Inflammatory macrophage treated with lipopolysaccharide for 4 hours (primary cell): Measurements from ENCODE around the gene OR2M2.

ENCODE experiments used
- DNase-seq: peaks from one replicate; pipeline ENCODE4 v3.0.0-alpha.2; 2020

Gene OR2M2

DNA sequence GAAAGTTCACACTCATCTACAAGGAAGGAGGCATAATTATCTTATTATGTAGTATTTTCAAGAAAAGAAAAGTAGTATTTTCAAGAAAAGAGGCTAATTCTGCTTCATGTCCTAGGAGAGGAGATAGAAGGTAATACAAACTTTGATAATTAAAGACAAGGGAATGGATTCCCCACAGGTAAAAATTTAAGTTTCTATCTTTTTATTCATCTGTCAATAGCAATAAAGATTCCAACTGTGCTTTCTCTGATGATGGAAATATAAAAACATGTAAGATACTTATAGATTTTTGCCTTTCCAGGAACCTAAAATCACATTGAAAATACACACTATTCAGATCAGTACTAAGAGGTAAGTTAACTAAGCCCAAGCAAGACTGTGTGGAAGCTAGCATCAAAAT is at the start of gene OR2M2:
TSS of gene OR2M2 (plus strand) at position 301 of the 400 bp plus-strand sequence. CDS start 5,165 bp downstream, outside the sequence.
- DNase-seq = no peak

DNA sequence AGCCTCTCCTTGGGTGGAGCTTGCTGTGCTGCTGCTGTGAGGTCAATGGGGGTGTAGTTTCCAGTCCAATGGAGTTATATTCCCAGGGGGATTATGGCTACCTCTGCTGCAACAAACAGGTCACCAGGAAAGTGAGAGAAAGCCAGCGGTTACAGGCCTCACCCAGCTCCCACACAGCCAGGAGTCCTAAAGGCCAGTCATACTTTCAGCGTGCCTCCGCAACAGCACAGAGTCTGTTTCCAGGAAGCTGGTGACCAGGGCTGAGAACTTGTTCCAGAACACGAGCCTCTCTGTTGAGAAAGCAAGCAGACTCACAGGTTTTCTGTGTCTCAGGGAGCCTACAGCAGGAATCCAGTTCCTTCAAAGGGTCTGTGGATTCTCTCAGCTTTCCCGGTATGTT is 47.0 kb upstream of the OR2M2 start:
- DNase-seq = no peak

DNA sequence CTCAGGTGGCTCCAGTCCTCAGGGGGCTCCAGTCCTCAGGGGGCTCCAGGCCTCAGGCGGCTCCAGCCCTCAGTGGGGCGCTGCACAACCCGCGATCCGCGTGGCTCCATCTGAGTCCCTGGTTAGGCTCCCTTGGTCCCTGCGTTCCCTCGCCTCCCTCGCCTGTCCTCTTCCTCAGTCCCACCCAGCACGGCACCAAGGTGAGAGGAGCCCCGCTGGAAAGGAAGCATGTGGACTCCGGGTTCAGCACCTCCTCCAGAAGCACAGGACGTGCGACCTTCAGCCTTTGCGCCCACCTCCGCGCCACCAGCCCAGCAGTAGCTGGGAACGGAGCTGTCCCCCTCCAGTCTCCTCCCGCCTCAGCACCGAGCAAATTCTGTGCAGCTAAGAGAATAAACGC is 37.8 kb upstream of the OR2M2 start:
- DNase-seq = no peak

DNA sequence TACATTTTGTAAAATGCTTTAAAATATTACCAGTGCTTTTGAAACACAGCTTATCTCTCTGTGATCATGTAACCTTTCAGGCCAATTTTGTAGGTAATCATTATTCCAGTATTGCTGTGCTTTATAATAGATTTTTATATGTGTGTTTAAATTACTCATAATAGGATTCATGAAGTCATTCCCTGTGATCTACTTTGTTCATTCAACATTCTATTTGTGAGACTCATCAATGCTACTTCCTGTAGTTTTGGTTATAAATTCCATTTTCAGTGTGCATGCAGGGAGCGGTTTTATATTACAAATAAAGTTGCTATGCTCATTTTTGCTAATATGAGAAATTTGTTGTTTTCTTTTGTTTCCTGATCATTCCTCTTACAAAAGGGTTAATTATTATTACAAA is 33.8 kb upstream of the OR2M2 start:
- DNase-seq = no peak

GRCh38 chr1:248143311-248143710 is 31.3 kb upstream of the OR2M2 start:
- no peak for DNase-seq

- DNase-seq = no peak
Measured at GRCh38 chr1:248144513-248145198, 30.0 kb upstream of the OR2M2 start, which contains the start of gene OR2M5. OR2M5 (plus strand) TSS chr1:248145148; CDS start chr1:248145148, 0 bp downstream.

DNA sequence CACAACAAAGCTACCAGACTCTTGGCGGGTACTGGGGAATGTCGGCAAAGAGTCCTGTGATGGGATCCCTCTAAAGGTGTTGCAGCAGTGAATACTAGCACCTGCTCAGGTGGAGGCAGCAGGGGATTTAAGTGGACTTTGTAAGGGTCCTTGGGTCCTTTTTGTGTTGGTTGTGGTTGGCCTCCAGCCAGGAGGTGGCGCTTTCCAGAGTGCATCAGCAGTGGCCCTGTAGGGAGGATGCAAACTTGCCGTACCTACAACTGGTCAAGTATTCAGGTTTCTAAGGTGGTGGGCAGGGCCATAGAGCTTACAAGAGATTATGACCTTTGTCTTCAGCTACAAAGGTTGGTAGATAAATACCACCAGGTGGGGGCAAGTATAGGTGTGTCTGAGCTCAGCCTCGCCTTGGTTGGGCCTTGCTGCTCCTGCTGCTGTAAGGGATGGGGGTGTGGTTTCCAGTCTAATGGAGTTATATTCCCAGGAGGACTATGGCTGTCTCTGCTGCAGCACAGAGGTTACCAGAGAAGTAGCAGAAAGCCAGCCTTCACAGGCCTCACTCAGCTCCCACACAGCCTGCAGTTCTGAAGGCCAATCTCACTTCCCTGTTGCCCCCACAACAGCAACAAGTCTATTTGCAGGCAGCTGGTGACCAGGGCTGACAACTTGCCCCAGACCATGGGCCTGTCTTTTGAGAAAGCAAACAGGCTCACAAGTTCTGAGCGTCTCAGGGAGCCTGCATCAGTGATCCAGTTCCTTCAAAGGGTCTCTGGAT is 22.4 kb upstream of the OR2M2 start:
- DNase-seq = no peak

DNA sequence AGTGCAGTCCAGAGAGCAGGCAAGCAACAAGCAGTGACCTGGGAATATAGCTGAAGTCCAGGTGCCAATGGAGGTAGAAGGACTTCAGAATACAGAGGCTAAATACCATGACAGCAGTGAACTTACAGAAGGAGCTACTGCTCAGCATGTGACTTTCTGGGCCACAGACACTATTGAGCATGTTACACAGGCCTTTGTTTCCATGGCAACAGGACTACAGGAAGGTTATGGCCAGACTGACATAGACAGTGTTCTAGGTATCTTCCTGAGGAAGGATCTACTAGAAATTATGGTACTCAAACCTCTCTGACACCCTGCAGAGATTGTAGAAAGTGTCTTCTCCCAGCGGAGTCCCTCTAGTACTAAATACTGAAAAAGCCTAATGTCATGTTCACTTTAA is 18.7 kb upstream of the OR2M2 start:
- DNase-seq = no peak

GRCh38 chr1:248158758-248159157 is 15.9 kb upstream of the OR2M2 start:
- DNase-seq = no peak

GRCh38 chr1:248164031-248164430 is 10.6 kb upstream of the OR2M2 start:
- no peak for DNase-seq

DNA sequence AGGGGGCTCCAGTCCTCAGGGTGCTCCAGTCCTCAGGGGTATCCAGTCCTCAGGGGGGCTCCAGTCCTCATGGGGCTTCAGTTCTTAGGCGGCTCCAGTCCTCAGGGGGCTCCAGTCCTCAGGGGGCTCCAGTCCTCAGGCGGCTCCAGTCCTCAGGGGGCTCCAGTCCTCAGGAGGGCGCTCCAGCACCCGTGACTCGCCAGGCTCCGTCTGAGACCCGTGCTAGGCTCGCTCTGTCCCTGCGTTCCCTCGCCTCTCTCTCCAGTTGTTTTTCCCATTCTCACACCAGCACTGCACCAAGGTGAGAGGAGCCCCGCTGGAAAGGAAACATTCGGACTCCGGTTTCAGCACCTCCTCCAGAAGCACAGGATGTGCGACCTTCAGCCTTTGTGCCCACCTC is 9.4 kb upstream of the OR2M2 start:
- DNase-seq = no peak

- DNase-seq = no peak
Measured at GRCh38 chr1:248183996-248184395, 9.4 kb downstream of the OR2M2 start.

- DNase-seq = no peak
Measured at GRCh38 chr1:248187363-248187762, 12.7 kb downstream of the OR2M2 start.

DNA sequence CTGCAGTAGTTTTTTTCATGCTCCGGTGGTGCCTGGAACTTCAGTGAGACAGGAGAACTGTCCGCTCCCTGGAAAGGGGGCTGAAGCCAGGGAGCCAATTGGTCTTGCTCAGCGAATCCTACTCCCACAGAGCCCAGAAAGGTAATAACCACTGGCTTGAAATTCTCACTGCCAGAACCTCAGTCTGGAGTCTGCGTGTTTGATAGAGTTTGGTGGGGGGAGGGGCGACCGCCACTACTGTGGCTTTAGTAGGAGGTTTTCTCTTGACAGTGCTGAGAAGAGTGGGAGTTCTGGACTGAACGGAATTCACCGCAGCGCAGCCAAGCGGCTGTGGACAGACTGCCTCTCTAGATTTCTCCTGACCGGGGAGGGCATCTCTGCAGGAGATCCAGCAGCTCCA is 14.4 kb downstream of the OR2M2 start:
- DNase-seq = no peak

DNA sequence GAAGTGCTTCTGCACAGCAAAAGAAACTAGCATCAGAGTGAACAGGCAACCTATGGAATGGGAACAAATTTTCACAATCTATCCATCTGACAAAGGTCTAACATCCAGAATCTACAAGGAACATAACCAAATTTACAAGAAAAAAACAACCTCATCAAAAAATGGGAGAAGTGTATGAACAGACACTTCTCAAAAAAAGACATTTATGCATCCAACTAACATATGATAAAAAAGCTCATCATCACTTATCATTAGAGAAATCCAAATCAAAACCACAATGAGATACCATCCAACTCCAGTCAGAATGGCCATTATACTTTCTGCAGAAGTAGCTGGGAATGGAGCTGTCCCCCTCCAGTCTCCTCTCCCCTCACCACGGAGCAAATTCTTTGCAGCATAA is 19.5 kb downstream of the OR2M2 start:
- no peak for DNase-seq

GRCh38 chr1:248196965-248197364 is 22.3 kb downstream of the OR2M2 start, which contains the start of gene OR2M3:
OR2M3 (plus strand) TSS chr1:248197265; CDS start chr1:248203068, 5,803 bp downstream.
- no peak for DNase-seq

- DNase-seq = no peak
Measured at GRCh38 chr1:248215880-248216279, 41.3 kb downstream of the OR2M2 start.

DNA sequence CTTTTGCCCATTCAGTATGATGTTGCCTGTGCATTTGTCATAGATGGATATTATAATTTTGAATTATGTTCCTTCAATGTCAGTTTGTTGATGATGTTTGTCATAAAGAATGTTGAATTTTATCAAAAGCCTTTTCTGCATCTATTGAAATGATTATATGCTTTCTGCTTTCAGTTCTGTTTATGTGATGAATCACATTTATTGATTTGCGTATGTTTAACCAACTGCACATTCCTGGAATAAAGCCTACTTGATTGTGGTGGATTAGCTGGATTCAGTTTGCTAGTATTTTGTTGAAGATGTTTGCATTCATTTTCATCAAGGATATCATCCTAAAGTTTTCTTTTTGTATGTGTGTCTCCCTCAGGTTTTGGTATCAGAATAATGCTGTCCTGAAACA is 50.9 kb downstream of the OR2M2 start:
- DNase-seq = no peak

DNA sequence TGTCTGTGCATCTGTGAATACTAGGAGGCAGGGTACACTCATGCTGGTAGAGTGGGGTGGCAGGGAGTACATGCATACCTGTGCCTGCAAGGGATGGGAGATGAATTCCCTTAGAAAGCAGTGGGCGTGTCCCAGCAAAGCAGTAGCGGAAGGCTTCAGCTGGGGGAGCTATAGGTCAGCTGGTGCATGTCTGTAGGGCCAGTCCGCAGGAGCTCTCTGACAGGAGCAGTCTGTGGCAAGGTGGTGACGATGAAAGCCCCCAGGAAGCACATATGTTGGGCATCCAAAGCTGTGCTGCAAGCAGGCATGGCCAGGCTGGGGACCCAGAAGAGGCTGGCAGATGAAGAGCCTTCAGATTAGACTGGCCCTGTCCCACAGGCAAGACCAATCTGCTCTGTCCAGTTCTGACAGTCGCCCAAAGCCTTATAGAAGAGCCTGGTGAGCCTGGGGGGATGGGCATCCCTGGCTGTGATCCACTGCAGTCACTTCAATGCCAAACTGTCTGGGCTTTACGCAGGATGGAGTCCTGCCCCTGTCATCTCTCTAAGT is 54.8 kb downstream of the OR2M2 start:
- no peak for DNase-seq
